ENCODE results near the gene ST3GAL3. TPM values are rescaled to one million over a fixed set of nuclear protein-coding genes. Genes with fewer than 3 reads are reported as not detected.

Gene ST3GAL3
- total RNA-seq, 1 donor from 2014 or later = 24.3 TPM

DNA sequence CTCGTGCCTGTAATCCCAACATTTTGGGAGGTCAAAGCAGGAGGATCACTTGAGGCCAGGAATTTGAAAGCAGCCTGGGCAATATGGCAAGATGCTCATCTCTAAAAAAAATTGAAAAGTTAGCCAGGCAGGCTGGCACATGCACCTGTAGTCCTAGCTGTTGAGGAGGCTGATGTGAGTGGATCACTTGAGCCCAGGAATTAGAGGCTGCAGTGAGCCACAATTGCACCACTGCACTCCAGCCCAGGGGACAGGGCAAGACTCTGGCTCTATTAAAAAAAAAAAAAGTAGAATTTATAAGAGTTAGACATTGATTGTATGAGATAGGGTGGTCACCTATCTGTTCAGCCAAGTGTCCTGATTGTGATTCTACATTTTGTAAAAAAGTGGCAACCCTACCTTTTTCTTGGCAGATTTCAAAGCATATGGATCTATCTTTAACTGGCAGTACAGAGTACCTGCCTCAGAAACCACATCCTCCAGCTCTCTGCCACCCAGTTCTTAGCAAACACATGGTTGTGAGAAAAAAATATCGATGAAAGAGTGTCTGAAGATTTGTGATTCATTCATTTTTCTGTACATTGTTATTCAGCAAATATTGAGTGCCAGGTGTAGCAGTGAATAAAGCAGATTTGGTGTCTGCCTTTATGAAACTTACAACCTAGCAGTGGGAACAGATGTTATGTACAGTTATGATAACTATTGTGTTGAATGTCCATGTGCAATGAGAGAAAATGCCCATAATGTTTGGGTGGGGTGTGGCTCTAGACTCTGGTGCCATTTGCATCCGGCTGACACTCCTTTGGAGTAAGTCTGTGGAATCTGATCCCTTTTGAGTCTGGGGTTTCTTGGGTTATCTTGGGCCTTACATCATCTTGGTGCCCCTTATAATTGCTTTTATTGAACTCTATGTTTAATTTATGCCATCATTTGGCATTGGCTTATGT, 82.5 kb downstream of the ST3GAL3 start:
- Mint-ChIP-seq H3K4me3 (no peak overlapping the region), H3K27ac (no peak overlapping the region), H3K36me3 (ENCODE audit: low read depth) (peaks cover 12% of the 10 kb centered on the region), H3K4me1 (no peaks in the 10 kb centered on the region), H3K9me3 (no peaks in the 10 kb centered on the region), H3K27me3 (no peaks in the 10 kb centered on the region)
- no peak for TF ChIP-seq CTCF (IDR thresholded peaks at IDR 0.05)
- POLR2A ChIA-PET = no interaction called here
- intact Hi-C loops (cut with micrococcal nuclease) = no loop called here
- CTCF ChIA-PET = no interaction called here
- ATAC-seq (ENCODE audit: low read depth) = no peak
- no peak for DNase-seq

DNA sequence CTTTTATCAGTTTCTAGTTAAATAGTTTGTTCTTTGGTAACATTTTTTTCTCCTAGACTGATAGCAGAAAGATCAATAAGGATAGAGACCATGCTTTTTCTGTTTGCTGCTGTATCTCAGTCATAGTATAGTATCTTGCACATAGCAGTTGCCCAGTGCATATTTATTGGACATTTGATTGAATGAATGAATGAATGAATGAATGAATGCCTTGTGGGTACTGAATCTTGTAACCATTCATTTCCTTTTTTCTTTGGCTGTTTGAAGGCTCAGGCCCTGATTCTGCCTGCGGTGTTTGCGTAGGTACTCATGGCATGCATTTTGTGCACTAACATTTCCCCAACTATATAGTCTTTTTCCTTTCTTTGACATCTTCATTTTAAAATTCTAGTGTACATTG, 83.9 kb downstream of the ST3GAL3 start:
- no peak for DNase-seq
- ChIA-PET POLR2A (no interaction called here), CTCF (no interaction called here)
- H3K27ac Mint-ChIP-seq = no peak overlapping the region
- no peak for TF ChIP-seq CTCF (IDR thresholded peaks at IDR 0.05)
- no peaks in the 10 kb centered on the region for H3K4me1 Mint-ChIP-seq
- H3K36me3 Mint-ChIP-seq (ENCODE audit: low read depth) = peaks cover 14% of the 10 kb centered on the region
- intact Hi-C loops (cut with micrococcal nuclease) = no loop called here
- no peak overlapping the region for H3K4me3 Mint-ChIP-seq
- ATAC-seq (ENCODE audit: low read depth) = no peak
- H3K9me3 Mint-ChIP-seq = no peaks in the 10 kb centered on the region
- H3K27me3 Mint-ChIP-seq = no peaks in the 10 kb centered on the region

DNA sequence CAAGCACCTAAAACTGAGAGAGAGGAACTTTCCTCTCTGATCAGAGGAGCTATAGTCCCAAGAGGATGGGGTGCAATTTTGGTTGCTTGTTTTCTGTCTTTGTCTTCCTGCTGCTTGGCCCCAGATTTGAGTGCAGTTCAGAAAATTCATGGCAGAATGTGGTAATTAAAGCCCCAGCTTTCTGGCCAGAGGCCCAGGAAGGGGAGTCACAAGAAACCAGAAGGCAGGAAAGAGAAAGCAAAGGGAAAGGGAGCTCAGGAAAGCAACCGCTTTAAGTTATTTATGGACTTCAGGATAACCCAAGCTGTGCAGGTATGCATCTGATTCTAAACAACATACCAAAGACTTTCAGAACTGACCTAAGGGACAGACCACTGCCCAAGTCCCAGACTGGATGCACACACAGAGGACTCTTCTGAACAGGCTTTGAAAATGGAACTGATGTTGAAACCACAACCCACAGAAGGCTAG, 88.8 kb downstream of the ST3GAL3 start:
- Mint-ChIP-seq H3K9me3 (peaks cover 4% of the 10 kb centered on the region), H3K27ac (no peak overlapping the region), H3K27me3 (no peaks in the 10 kb centered on the region), H3K4me1 (no peaks in the 10 kb centered on the region), H3K36me3 (ENCODE audit: low read depth) (peaks cover 25% of the 10 kb centered on the region), H3K4me3 (no peak overlapping the region)
- TF ChIP-seq CTCF (IDR thresholded peaks at IDR 0.05) = no peak
- CTCF ChIA-PET = no interaction called here
- DNase-seq (no peak), ATAC-seq (ENCODE audit: low read depth) (no peak)
- intact Hi-C loops (cut with micrococcal nuclease) = no loop called here
- POLR2A ChIA-PET = no interaction called here

DNA sequence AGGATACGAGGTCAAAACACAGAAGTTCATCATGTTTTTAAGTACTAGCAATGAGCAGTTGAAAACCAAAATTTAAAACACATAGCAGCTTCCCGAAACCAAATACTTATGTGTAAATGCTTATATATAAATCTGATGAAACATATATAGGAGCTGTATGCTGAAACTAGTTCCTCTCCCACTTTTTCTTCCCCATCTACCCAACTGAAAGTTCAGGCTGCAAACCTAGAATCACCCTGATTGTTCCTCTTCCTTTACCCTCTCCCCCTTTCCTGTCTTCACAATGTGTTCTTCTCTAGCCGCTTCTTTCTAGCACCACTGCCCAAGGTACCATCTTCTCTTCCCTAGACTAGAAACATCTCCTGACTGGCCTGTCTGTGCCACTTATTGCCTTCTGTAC, 90.6 kb downstream of the ST3GAL3 start:
- Mint-ChIP-seq H3K27ac (no peak overlapping the region), H3K9me3 (peaks cover 4% of the 10 kb centered on the region), H3K27me3 (no peaks in the 10 kb centered on the region), H3K4me3 (no peak overlapping the region), H3K36me3 (ENCODE audit: low read depth) (peaks cover 19% of the 10 kb centered on the region), H3K4me1 (no peaks in the 10 kb centered on the region)
- intact Hi-C loops (cut with micrococcal nuclease) = no loop called here
- DNase-seq = no peak
- ChIA-PET CTCF (no interaction called here), POLR2A (no interaction called here)
- no peak for ATAC-seq (ENCODE audit: low read depth)
- TF ChIP-seq CTCF (IDR thresholded peaks at IDR 0.05) = no peak

- H3K4me1 Mint-ChIP-seq = no peaks in the 10 kb centered on the region
- CTCF ChIA-PET = no interaction called here
- no peak overlapping the region for H3K4me3 Mint-ChIP-seq
- H3K27me3 Mint-ChIP-seq = no peaks in the 10 kb centered on the region
- H3K27ac Mint-ChIP-seq = no peak overlapping the region
- intact Hi-C loops (cut with micrococcal nuclease) = no loop called here
- no peak for TF ChIP-seq CTCF (IDR thresholded peaks at IDR 0.05)
- peaks cover 17% of the 10 kb centered on the region for H3K36me3 Mint-ChIP-seq (ENCODE audit: low read depth)
- DNase-seq (no peak), ATAC-seq (ENCODE audit: low read depth) (no peak)
- POLR2A ChIA-PET = no interaction called here
- peaks cover 4% of the 10 kb centered on the region for H3K9me3 Mint-ChIP-seq
Measured at GRCh38 chr1:43799656-43800635, 92.6 kb downstream of the ST3GAL3 start.
